ENCODE measurements around the gene ZIC3.
A peak's percentile ranks its signal among the peaks of the same experiment; 100 is the strongest.
"Not testable (repeated sequence)": the region's sequence is repeated elsewhere in the genome, so short reads cannot be mapped to it uniquely, and the experiment has no call there.

Gene ZIC3

DNA sequence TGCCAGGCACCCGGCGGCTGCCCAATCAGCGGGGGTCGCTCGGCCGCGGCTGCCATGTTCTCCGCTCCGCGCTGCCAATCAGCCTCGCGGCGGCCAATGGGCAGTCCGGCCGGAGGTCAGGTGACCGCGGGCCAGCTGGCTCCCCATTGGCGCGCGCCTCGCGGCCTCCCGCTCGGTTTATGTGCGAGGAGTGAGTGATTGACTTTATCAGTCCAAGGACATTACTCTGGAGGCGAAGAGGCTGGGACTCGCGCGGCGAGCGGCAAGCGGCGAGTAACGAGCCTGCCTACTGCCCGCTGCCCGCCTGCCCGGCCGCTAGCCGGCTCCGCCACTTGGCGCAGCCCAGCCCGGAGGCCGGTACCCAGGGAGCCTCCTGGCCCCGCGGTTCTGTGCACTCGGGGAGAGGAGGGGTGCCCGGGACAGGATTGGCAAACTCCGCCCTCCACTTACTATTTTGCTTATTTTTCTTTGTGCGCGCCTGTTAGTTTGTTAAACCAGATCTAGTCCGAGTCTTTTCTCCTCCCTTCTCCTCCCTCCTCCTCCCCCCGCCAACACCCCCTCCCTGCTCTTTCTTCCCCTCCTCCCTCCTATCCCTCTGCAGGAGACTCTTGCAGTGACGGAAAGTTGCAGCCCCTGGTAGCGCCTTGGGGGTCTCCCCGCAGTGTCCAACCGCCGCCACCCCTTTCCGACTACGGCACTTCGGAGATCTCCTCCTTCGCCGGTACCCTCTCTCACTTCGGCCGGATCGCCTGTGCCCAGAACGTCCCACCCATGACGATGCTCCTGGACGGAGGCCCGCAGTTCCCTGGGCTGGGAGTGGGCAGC is at the start of gene ZIC3:
TSS of gene ZIC3 (plus strand) at position 207 of the 825 bp plus-strand sequence. CDS start at position 772, 565 bp downstream.
- peak in 1 of 2 donors; percentile 5 for DNase-seq (ENCODE audit: low read depth in 2 of 2)

DNA sequence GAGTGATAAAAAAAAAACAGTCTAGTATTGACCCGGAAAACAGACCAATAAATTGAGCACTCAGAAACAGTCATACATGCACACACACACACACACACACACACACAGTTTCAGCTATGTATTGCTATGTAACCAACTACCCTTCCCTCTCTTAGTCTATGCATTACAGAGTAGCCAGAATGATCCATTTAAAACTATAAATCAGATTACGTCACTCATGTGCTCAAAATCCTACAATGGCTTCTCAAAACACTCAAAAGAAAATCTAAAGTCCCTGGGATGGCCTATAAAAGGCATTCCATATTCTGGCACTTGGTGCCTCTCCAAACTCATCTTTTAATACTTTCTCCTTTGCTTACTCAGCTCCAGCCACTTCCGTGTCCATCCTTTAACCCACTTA is 46.5 kb upstream of the ZIC3 start:
- no peak for DNase-seq (ENCODE audit: low read depth in 2 of 2)

DNA sequence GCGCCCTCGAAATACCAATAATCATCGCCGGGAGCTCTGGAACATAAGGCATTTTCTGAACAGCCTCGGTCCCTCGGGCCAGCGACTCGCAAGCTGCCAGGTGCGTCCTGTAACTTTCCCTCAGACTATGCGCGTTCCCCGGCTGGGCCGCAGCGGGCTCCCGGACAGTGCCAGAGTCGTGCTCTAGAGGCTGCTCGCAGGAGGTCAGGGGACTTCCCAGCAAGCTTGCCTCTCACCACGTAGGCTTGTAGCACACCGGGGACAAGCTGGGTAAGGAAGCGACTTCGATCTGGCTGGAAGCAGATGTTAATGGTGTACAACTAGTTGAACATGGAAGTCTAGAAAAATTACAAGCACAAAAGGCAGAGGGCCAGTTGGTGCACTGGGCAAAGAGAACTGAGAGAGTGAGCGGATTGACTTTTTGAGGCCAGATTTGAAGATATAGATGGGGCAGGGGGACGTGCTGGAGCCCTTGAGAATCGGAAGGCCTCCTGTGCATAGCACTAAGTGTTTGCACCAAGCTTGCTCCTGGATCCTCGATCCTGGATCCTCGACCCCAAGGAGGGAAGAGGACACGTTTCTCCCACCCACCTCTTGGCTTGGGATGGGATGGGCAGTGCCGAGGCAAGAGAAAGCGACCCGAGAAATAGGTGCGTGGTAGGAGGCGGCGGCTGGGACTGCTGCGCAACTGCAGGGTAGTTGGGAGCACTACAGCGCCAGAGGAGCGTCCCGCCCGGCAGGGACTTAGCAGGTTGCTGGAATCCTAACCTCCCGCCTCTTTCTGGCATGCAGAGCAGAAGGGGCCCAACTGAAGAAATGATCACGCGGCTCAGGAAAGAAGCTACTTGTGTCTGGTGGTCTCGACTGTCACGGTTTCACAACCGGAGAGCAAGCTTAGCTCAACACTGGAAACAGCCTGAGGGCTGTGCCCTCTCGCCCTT is 19.9 kb upstream of the ZIC3 start:
- DNase-seq (ENCODE audit: low read depth in 2 of 2), result no peak

DNA sequence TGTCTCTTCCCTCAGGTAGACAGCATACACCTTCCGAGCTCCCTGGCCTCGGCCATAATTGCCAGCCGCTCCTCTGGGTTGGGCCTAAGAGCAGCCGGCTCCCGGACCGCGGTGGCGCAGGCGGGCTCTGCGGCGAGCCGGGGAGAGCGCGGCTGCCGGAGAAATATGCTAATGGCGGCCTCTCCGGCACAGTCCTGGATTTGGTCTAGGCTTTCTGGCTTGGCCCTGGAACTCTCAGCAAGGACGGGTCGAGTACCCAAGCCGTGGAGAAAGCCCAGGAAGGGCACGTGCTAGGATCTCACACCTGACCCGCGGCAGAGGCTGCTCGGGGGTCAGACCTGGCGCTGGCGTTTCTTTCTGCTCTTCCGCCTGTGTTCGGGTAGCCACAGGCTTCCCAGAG is 18.6 kb upstream of the ZIC3 start:
- DNase-seq (ENCODE audit: low read depth in 2 of 2), result no peak

DNA sequence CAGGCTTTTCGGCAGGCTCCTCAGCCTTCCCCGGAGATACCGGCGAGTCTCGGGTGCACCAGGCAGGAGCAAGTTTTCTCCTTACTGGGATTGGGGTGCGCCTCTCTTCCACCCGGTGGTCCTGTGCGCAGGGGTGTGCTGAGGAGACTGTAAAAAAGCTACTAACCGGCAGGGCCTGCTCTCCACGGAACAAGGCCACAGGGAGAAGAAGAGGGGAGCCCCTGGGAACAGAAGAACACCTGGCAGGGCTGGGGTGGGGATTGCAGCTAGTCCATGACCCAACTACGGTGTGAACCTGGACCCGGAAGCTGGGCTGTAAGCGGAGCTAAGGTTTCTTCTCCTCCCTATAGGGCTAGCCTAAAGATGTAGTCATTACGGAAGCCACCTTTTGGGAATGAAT is 17.7 kb upstream of the ZIC3 start:
- no peak for DNase-seq (ENCODE audit: low read depth in 2 of 2)

DNA sequence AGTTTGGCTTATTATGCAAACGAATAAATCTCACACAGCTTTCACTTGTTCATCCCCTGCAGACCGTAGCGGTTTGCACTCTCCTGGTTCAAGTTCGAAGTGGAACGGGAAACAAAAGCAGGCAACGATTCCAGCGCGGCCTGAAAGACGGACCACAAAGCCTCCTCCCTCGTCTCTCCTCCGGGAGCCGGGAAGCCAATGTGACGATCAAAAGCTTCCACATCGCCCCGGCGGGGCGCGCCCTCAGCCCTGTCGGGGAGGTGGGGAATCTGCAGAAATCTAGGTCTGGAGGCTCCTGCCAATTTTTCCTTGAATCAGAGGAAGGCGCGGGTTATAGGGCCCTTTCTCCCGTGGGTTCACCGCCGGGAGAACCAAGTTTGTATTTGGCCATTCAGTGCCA is 16.9 kb upstream of the ZIC3 start:
- no peak for DNase-seq (ENCODE audit: low read depth in 2 of 2)

DNA sequence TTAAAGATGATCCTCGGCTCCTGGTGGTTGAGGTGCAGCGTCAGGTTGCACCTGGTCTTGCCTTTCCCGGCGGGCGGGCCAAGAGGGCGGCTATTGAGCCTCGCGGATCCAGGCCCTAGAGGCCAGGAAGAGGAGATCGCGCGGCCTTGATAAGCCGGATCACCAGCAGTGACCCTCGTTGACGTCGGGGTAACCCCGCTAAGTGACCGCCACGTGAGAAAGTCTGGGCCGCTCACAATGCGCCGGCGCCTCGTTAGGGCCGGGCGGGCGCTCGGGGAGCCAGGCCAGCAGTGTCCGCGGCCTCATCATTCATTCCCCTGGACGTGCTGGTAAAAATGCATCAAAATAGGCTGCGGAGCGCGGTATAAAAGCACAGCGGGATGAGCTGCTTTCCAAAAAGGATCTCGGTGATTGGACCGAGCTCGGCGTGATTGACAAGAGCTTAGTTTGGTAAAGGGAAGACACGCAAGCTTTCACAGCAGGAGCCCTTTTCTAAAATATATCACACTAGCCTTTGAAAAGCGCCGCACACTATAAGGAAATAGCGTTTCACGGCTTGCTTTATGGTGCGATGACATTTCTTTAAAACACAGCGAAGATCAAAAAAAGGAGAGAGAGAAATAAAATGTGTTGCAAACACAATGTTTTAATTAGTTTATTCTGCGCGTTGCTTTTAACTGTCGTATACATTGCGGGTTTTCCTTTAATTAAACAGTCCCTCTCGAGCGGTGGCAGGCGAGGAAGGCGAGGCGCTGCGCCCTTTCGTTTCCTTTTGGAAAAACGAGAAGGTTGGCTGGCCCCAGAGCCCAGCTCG is 15.9 kb upstream of the ZIC3 start:
- DNase-seq (ENCODE audit: low read depth in 2 of 2), result no peak

DNA sequence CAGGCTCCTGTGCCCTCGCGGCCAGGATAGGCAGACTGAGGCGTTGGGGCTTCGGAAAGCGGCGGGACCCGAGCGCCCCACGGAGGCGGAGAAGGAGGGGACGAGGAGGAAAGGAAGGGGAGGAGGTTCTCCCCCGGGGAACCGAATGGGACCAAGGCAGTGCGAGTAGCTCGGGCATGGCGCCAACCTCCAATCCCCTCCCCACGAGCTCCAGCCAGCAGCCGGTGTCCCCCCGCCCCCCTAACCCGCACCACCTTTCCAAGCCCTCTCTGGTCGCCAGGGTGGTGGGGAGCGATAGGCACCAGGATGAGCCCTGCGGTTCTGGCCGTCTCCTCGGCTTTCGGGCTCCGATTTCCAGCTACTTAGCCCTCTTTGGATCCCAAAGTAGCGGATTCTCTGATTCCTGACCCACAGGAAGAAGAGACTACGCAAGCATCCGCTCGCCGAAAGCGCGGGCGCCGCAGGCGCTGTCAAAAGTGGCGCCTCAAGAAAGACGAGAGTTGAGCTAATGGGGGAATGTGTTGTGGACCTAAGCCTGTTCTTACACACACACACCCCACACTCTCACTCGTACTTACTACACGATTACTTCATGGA is 15.2 kb upstream of the ZIC3 start:
- DNase-seq (ENCODE audit: low read depth in 2 of 2), result no peak

DNA sequence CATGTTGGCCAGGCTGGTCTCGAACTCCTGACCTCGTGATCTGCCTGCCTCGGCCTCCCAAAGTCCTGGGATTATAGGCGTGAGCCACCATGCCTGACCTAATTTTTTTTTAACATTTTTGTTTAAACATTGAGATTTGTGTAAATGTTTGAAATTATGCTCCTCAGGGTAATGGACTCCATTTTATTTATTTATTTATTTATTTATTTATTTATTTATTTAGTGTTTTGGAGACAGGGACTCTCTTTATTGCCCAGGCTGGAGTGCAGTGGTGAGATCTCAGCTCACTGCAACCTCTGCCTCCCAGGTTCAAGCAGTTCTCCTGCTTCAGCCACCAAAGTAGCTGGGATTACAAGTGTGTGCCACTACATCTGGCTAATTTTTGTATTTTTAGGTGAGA is 13.8 kb upstream of the ZIC3 start:
- not testable (repeated sequence) for DNase-seq (ENCODE audit: low read depth in 2 of 2)

DNA sequence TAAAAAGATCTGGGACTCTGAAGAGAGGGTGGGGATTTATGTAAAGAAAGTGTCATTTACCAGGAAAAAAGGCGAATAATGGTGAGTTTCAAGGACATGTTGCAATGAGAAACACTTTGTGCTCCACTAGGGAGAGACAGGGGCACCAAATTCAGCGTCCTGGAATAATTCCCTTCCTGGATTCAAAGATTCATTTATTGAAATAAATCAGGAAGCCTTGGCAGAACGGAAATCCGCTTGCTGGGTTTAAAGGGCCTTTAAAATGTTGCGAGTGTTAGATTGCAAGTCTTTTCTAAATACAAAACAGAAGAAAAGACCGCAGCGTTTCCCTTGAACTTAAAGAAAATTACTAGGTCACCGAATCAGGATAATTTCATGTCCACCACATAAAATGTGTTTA is 3.8 kb upstream of the ZIC3 start:
- no peak for DNase-seq (ENCODE audit: low read depth in 2 of 2)

DNA sequence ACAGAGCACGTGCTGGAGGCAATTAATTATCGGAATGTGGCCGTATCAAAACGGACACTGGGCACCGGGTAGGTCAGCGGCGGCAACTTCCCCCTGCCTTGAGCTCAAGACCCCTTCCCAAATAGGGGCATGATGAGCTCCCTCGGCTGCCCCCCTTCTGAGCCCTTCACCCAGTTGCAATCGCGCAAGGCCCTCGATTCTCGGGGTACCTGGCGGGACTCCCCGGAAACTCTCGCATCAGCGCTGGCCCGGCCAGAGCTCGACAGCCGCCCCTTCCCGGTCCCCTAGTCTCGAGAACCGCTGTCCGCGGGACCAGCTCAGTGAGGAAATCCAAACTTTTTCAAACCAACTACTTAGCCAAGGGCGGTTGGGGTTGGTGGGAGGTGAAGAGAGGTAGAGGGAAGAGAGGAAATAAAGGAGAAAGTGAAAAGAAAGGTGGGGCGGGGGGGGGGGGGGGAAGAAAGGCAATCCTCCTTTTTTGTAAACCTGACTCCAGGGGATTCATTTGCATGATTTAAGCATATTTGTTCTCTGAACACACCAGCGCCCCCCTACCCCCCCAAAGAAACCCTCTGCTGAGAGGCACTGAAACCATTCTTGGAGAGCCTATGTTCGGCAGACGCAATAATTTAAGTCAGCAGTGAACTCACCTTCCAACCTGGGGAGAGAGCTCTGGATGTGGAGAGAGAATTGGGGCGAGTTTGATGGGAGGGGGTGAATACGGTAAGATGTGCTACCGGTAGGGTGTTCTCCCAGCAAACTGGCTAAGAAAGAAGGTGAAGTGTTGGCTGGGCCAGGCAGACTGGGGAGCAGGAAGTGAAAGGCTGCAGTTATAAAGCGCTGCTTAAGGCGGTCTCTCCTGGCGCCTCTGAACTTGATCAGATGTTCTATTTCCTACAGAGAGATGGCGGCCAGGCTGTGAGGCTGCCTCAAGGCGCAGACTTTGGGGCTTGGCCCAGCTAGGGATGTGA is 2.0 kb upstream of the ZIC3 start:
- no peak for DNase-seq (ENCODE audit: low read depth in 2 of 2)

DNA sequence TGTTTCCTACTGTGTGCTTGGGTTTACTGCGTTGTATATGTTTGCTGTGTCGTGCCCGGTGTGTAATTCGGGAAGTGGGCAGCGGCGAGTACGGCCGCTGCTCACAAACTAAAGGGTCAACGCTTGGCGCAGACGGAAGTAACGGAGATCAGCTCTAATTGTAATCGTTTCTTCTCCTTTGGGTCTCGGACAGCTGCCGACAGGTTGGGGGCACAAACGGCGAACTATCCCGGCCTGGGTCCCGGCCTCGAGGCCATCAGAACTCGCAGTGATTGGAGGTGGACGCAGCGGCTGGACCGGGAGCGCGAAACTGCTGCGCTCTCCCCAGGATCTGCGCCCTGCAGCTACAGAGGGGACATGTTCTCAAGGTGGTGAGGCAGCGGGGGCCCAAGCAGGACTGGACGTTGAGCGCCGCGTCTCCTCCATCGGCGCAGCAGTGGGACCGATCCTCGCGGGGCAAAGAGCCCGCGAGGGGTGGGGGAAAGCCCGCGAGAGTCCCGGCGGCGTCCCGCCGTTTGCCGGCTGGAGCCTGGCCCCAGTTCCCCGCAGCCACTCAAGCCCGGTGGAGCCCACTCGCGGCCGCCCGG is 516 bp upstream of the ZIC3 start:
- no peak for DNase-seq (ENCODE audit: low read depth in 2 of 2)

DNA sequence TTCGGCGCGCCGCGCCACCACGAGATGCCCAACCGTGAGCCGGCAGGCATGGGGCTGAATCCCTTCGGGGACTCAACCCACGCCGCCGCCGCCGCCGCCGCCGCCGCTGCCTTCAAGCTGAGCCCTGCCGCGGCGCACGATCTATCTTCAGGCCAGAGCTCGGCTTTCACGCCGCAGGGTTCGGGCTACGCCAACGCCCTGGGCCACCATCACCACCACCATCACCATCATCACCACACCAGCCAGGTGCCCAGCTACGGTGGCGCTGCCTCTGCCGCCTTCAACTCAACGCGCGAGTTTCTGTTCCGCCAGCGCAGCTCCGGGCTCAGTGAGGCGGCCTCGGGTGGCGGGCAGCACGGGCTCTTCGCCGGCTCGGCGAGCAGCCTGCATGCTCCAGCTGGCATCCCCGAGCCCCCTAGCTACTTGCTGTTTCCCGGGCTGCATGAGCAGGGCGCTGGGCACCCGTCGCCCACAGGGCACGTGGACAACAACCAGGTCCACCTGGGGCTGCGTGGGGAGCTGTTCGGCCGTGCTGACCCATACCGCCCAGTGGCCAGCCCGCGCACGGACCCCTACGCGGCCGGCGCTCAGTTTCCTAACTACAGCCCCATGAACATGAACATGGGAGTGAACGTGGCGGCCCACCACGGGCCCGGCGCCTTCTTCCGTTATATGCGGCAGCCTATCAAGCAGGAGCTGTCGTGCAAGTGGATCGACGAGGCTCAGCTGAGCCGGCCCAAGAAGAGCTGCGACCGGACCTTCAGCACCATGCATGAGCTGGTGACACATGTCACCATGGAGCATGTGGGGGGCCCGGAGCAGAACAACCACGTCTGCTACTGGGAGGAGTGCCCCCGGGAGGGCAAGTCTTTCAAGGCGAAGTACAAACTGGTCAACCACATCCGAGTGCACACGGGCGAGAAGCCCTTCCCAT is 1.1 kb downstream of the ZIC3 start:
- DNase-seq (ENCODE audit: low read depth in 2 of 2), result no peak

DNA sequence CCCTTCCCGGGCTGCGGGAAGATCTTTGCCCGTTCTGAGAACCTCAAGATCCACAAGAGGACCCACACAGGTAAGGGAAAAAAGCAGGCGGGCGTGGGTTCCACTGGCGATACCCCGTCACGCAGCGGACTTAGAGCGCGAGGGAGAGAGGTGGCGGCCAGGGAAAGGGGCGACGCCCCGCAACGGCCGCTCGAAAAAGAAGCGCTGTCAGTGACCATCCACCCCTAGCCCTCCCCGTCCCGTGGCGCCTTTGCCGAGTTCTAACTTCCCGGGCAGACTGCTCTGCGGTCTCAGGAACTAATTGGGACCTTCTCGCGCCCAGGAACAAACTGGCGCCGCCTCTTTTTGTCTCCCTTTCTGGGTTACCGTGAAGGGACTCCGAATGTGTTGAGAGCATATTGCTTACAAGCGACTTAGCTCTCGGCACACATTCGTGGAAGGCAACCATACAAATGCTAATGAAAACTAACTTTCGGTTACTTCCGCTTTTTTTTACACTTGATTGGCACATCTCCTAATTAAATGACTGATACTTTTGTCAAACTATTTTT is 1.8 kb downstream of the ZIC3 start:
- DNase-seq (ENCODE audit: low read depth in 2 of 2), result no peak

DNA sequence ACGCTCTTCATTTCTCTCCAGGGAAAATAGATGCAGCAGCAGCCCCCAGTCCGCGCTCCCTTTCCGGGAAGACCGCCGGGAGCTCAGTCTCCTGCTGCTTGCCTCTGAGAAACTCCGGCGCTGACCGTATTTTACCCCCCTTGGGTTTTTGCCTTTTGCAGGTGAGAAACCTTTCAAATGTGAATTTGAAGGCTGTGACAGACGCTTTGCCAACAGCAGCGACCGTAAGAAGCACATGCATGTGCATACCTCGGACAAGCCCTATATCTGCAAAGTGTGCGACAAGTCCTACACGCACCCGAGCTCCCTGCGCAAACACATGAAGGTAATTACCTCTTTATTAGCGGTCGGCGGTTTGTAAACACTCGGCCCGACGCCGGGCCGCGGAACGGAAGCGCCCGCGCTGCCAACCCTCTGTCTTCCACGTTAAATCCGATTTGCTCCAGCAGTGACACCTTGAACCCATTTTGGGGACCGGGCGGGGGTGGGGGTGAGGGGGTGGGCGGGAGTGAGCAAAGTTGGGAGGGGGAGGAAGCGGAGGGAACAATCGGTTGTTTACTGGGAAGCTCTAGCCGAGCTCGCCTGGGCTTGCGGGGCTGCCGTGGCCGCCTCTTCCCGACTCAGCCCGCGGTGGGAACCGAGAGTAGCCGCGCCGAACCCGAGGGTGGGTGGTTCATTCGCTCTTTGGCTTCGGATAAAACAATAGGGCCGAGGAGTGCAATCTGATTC is 3.0 kb downstream of the ZIC3 start:
- no peak for DNase-seq (ENCODE audit: low read depth in 2 of 2)

DNA sequence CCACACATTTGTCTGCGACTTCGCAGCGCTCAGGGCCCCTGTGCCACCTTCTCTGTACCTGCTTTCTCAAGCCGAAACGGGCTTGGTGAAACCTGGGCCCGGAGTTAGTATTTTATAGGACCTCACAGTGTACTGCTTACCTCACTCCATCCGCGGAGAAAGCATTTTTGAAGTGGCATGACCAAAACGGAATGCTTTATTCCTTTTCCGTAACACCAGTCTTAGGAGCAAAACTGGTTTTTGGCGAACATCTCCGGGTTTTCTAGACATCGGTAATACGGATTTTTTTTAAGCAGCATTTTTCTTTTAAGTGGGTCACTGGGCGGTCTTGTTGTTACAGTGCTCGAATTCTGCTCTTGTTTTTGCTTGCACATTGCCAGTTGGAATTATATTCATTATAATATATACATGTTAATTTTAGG is 3.6 kb downstream of the ZIC3 start:
- no peak for DNase-seq (ENCODE audit: low read depth in 2 of 2)

DNA sequence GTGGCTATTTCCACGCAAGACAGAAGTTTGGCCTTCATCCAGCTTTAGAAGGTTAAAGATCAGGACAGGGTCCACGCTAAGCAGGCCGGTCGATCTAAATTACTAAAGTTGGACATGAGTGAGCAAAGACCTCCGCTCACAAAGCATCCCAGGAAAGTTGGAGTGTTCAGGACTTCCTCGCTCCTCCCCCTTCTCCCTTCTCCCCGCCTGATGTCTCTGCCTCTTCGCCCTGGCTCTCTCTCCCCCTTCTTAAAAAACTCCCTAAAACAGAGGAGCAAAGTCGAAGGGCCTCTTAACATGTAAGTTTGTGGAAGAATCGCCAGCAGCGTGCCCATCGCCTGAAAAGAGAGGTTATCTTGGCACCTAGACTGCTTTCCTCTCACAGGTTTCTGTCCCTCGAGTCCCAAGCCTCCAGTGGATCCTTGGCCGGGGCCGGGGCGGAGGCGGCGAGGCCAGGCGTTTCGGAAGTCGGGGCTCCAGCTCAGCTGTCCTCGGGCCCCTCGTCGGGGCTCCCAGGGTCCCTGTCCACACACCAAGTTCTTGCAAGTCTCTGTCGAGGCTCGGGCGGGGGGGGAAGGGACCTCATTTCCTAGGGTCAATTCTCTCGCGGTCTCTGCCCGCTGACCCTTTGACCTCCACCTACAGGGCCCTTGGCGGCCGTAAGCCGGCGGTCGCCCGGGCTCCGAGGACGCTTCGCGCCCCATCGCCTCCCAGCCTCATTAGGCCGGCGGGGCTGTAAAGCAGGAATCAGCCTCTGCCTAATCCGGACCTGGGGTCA is 7.6 kb downstream of the ZIC3 start:
- no peak for DNase-seq (ENCODE audit: low read depth in 2 of 2)

Measured in stimulated activated CD8-positive, alpha-beta memory T cell treated with anti-CD3 and anti-CD28 coated beads, Interleukin-15, amount 100 ng/mL, for 48 hours (primary cell).